Esophagus squamous epithelium (tissue), 5 donors: Measurements from ENCODE around the gene NFIC. TPM values are rescaled to one million over a fixed set of nuclear protein-coding genes. Genes with fewer than 3 reads are reported as not detected.

ENCODE experiments used
- DNase-seq: peaks from one replicate; lab custom pipeline; 2025; lab: John Stamatoyannopoulos, UW
- H3K27ac ChIP-seq, 4 donors: fragments of 200-600 bp; sonication (generic); one replicate each; pipeline ENCODE4 v1.5.1; 2016 to 2019; ENCODE audit warnings: mild to moderate bottlenecking in 1 of 4
- H3K27me3 ChIP-seq, 4 donors: fragments of 200-600 bp; sonication (generic); 1 replicate in 3 of 4; 2 replicates in 1 of 4; pipeline versions ENCODE4 v1.5.1 to v1.6.0; 2017 to 2021; ENCODE audit warnings: antibody characterized with exemption in 1 of 4
- H3K36me3 ChIP-seq, 3 donors: fragments of 200-600 bp; sonication (generic); one replicate each; pipeline ENCODE4 v1.5.1; 2016 to 2019
- H3K4me1 ChIP-seq, 3 donors: fragments of 200-600 bp; sonication (generic); one replicate each; pipeline ENCODE4 v1.5.1; 2017 to 2019
- H3K4me3 ChIP-seq, 4 donors: fragments of 200-600 bp; sonication (generic); 1 replicate in 3 of 4; 2 replicates in 1 of 4; pipeline ENCODE4 v1.5.1; 2016 to 2019; ENCODE audit warnings: mild to moderate bottlenecking in 2 of 4, moderate library complexity in 1 of 4
- H3K9me3 ChIP-seq, 3 donors: fragments of 200-600 bp; sonication (generic); one replicate each; pipeline ENCODE4 v1.5.1; 2016 to 2019
- CTCF ChIP-seq, 6 experiments: fragments of 450-650 bp in 4 of 6; fragments of 200-600 bp in 2 of 6; sonication (generic) in 2 of 6; IDR thresholded peaks; one replicate each; pipeline ENCODE4 v1.5.1; 2016 to 2019; ENCODE audit warnings: antibody characterized with exemption in 6 of 6, mild to moderate bottlenecking in 4 of 6, moderate library complexity in 4 of 6
- POLR2A ChIP-seq, 4 donors: fragments of 450-650 bp; IDR thresholded peaks; one replicate each; pipeline ENCODE4 v1.6.1; 2017; ENCODE audit warnings: antibody characterized with exemption in 4 of 4, mild to moderate bottlenecking in 4 of 4, moderate library complexity in 3 of 4
- WGBS, 2 donors: methylation state at CpG; one replicate each; pipeline ENCODE4 v1.1.5; 2018; 5-methylcytosine and 5-hydroxymethylcytosine counted together
- intact Hi-C: fragments of 100-400 bp; cut with DNase I; formaldehyde crosslinking; loops from one replicate; pipeline ENCODE4 v1.15.0; 2022
- total RNA-seq, 4 donors: library from RNA; depleted of rRNA; stranded (reverse); fragments of >200 nt; gene quantifications; one replicate each; pipeline ENCODE4 v1.1.0, GENCODE V29; 2016
- donor health status: DM: yes; HTN: yes; CAD: no.

The NFIC gene
- total RNA-seq, 4 donors from 2014 or later = 40.8 to 80.9 (median 61.0) TPM

- Histone ChIP-seq H3K4me1 (peaks cover 25 to 96% (median 44%) of the 10 kb centered on the region in 3 donors), H3K36me3 (no peaks in the 10 kb centered on the region), H3K9me3 (no peaks in the 10 kb centered on the region), H3K27ac (peak overlapping the region; percentile 98 to 99 (median 99)), H3K27me3 (no peaks in the 10 kb centered on the region), H3K4me3 (peak overlapping the region; percentile 83 to 92 (median 86))
- no peak for TF ChIP-seq CTCF (IDR thresholded peaks at IDR 0.05)
- peak in 1 of 4 donors; percentile 33 for TF ChIP-seq POLR2A (IDR thresholded peaks at IDR 0.05)
- DNase-seq = no peak
- WGBS, 2 donors = 0 to 2% methylated on average over 3 to 10 of the region's 65 CpGs
- intact Hi-C loops = no loop called here
Observed at GRCh38 chr19:3366753-3367627, 607 bp downstream of the NFIC start.

- Histone ChIP-seq H3K4me1 (peaks cover 28 to 96% (median 41%) of the 10 kb centered on the region in 3 donors), H3K27me3 (no peaks in the 10 kb centered on the region), H3K9me3 (no peaks in the 10 kb centered on the region), H3K4me3 (peak overlapping the region; percentile 83 to 92 (median 86)), H3K27ac (peak overlapping the region; percentile 98 to 99 (median 99)), H3K36me3 (no peaks in the 10 kb centered on the region)
- intact Hi-C loops = no loop called here
- 17 to 33% methylated on average over 1 to 14 of the region's 24 CpGs for WGBS, 2 donors
- no peak for DNase-seq
- TF ChIP-seq POLR2A (IDR thresholded peaks at IDR 0.05) = no peak
Observed at GRCh38 chr19:3367628-3368440, 1.5 kb downstream of the NFIC start.

GRCh38 chr19:3368441-3368795 is 2.0 kb downstream of the NFIC start:
- Histone ChIP-seq H3K36me3 (no peaks in the 10 kb centered on the region), H3K9me3 (no peaks in the 10 kb centered on the region), H3K27ac (peak overlapping the region; percentile 98 to 99 (median 99)), H3K4me1 (peaks cover 28 to 97% (median 41%) of the 10 kb centered on the region in 3 donors), H3K27me3 (no peaks in the 10 kb centered on the region), H3K4me3 (peak overlapping the region; percentile 83 to 92 (median 86))
- no peak for DNase-seq
- WGBS, 2 donors = 10 to 27% methylated on average over 4 to 5 of the region's 5 CpGs
- intact Hi-C loops = no loop called here
- TF ChIP-seq POLR2A (IDR thresholded peaks at IDR 0.05) (no peak), CTCF (IDR thresholded peaks at IDR 0.05) (no peak)

GRCh38 chr19:3368848-3369336 is 2.5 kb downstream of the NFIC start:
- Histone ChIP-seq H3K36me3 (no peaks in the 10 kb centered on the region), H3K4me3 (peak overlapping the region; percentile 83 to 92 (median 86)), H3K27ac (peak overlapping the region; percentile 98 to 99 (median 99)), H3K27me3 (no peaks in the 10 kb centered on the region), H3K9me3 (no peaks in the 10 kb centered on the region), H3K4me1 (peaks cover 32 to 97% (median 41%) of the 10 kb centered on the region in 3 donors)
- TF ChIP-seq POLR2A (IDR thresholded peaks at IDR 0.05) = no peak
- TF ChIP-seq CTCF (IDR thresholded peaks at IDR 0.05) = no peak
- DNase-seq = no peak
- intact Hi-C loops = no loop called here
- WGBS, 2 donors = 20 to 27% methylated on average over 4 of the region's 4 CpGs

GRCh38 chr19:3369337-3370213 is 3.2 kb downstream of the NFIC start:
- no peak for DNase-seq
- Histone ChIP-seq H3K4me3 (peak overlapping the region; percentile 83 to 92 (median 86)), H3K9me3 (no peaks in the 10 kb centered on the region), H3K27me3 (no peaks in the 10 kb centered on the region), H3K4me1 (peaks cover 38 to 97% (median 40%) of the 10 kb centered on the region in 3 donors), H3K36me3 (no peaks in the 10 kb centered on the region), H3K27ac (peak overlapping the region; percentile 98 to 99 (median 99))
- 14 to 21% methylated on average over 11 to 28 of the region's 42 CpGs for WGBS, 2 donors
- intact Hi-C loops = no loop called here
- no peak for TF ChIP-seq CTCF (IDR thresholded peaks at IDR 0.05)
- peak in 1 of 4 donors; percentile 46 for TF ChIP-seq POLR2A (IDR thresholded peaks at IDR 0.05)
